IMR-90 (cell line): ENCODE measurements around the gene ZBTB48.

Experiments used
- BHLHE40 ChIP-seq: fragments of 150-350 bp; IDR thresholded peaks from 2 replicates; pipeline ENCODE4 v1.6.1; 2016; ENCODE audit warnings: mild to moderate bottlenecking, low read depth, low read length
- CEBPB ChIP-seq: IDR thresholded peaks from 2 replicates; pipeline ENCODE4 v1.6.1; 2012; ENCODE audit warnings: low read depth, low read length, improper control_type of control experiment
- CHD1 ChIP-seq: IDR thresholded peaks from 2 replicates; pipeline ENCODE4 v1.6.1; 2012; ENCODE audit warnings: low read depth, low read length, improper control_type of control experiment
- FOS ChIP-seq: fragments of 150-350 bp; IDR thresholded peaks from 2 replicates; pipeline ENCODE4 v1.6.1; 2016; ENCODE audit warnings: low read depth, low read length
- MXI1 ChIP-seq: IDR thresholded peaks from 2 replicates; pipeline ENCODE4 v1.6.1; 2012; ENCODE audit warnings: low read depth, mild to moderate bottlenecking, low read length, moderate library complexity, borderline replicate concordance
- POLR2A ChIP-seq: IDR thresholded peaks from 2 replicates; pipeline ENCODE4 v1.6.1; 2012; ENCODE audit warnings: mild to moderate bottlenecking, low read depth, low read length
- RAD21 ChIP-seq: IDR thresholded peaks from 2 replicates; pipeline ENCODE4 v1.6.1; 2012; ENCODE audit warnings: low read length, improper control_type of control experiment
- RCOR1 ChIP-seq: IDR thresholded peaks from 2 replicates; pipeline ENCODE4 v1.6.1; 2012; ENCODE audit warnings: mild to moderate bottlenecking, low read length, improper control_type of control experiment; ENCODE audit not compliant: insufficient replicate concordance
- RFX5 ChIP-seq: IDR thresholded peaks from 2 replicates; pipeline ENCODE4 v1.8.0; 2012; ENCODE audit warnings: low read depth, mild to moderate bottlenecking, low read length, moderate library complexity
- TF ChIP-seq, protein P1 (sequence below): conservative IDR thresholded peaks from 2 replicates; pipeline ENCODE4 v1.5.1; 2012; ENCODE audit warnings: mild to moderate bottlenecking, low read depth, low read length, improper control_type of control experiment
- TF ChIP-seq, protein P2 (sequence below): fragments of 150-350 bp; IDR thresholded peaks from 2 replicates; pipeline ENCODE4 v1.6.1; 2016; ENCODE audit warnings: low read depth, mild to moderate bottlenecking, low read length, moderate library complexity, borderline replicate concordance
- TF ChIP-seq, protein P3 (sequence below): fragments of 150-350 bp; IDR thresholded peaks from 2 replicates; pipeline ENCODE4 v1.6.1; 2017; ENCODE audit warnings: mild to moderate bottlenecking, antibody characterized with exemption, low read length, low read depth

DNA sequence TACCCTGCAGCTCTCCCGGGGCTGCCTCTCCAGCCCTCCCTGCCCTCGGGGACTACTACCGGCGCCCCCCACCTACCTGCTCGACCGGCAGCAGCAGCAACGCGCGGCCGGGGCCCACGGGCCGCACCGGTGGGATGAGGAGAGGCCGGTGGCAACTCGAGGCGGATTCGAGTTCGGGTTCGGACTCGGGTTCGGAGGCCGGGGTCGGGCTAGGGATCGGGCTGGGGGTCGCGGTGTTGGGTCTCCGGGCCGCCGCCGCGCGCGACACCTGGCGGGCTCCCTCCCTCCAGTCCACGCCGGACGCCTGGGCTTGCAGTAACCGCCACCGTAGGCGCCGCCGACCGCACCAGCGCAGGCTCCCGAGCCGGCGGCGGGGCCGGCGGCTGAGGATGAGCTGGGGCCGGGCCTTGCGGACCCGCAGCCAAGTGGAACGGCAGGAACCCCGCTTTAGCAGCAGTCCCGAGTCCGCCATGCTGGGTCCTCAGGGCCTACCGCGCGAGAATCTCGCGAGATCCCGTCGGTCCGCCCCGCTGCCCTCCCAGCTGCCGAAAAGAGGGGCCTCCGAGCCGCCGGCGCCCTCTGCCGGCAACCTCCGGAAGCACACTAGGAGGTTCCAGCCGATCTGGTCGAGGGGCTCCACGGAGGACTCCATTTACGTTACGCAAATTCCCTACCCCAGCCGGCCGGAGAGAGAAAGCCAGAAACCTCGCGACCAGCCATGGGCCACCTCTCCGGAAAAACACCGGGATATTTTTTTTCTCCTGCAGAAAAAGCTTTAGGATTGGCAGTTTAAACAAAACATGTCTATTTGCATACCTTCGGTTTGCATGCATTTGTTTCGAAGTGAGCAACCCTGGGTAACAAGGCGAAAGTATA is 25.5 kb upstream of the ZBTB48 start, which contains the start of gene NOL9:
- TF ChIP-seq, protein P1, sequence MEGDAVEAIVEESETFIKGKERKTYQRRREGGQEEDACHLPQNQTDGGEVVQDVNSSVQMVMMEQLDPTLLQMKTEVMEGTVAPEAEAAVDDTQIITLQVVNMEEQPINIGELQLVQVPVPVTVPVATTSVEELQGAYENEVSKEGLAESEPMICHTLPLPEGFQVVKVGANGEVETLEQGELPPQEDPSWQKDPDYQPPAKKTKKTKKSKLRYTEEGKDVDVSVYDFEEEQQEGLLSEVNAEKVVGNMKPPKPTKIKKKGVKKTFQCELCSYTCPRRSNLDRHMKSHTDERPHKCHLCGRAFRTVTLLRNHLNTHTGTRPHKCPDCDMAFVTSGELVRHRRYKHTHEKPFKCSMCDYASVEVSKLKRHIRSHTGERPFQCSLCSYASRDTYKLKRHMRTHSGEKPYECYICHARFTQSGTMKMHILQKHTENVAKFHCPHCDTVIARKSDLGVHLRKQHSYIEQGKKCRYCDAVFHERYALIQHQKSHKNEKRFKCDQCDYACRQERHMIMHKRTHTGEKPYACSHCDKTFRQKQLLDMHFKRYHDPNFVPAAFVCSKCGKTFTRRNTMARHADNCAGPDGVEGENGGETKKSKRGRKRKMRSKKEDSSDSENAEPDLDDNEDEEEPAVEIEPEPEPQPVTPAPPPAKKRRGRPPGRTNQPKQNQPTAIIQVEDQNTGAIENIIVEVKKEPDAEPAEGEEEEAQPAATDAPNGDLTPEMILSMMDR, result peak; percentile 92
- no peak for TF ChIP-seq CHD1
- TF ChIP-seq POLR2A, result peak; percentile 80
- TF ChIP-seq RCOR1, result no peak
- TF ChIP-seq, protein P2, sequence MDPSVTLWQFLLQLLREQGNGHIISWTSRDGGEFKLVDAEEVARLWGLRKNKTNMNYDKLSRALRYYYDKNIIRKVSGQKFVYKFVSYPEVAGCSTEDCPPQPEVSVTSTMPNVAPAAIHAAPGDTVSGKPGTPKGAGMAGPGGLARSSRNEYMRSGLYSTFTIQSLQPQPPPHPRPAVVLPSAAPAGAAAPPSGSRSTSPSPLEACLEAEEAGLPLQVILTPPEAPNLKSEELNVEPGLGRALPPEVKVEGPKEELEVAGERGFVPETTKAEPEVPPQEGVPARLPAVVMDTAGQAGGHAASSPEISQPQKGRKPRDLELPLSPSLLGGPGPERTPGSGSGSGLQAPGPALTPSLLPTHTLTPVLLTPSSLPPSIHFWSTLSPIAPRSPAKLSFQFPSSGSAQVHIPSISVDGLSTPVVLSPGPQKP, result no peak
- TF ChIP-seq CEBPB, result 0 out of 2 replicates have a peak, but pooled peaks have one; percentile 20
- no peak for TF ChIP-seq FOS
- TF ChIP-seq BHLHE40, result peak; percentile 21; the same call in 1 of the 2 replicates
- TF ChIP-seq RFX5, result no peak
- TF ChIP-seq, protein P3, sequence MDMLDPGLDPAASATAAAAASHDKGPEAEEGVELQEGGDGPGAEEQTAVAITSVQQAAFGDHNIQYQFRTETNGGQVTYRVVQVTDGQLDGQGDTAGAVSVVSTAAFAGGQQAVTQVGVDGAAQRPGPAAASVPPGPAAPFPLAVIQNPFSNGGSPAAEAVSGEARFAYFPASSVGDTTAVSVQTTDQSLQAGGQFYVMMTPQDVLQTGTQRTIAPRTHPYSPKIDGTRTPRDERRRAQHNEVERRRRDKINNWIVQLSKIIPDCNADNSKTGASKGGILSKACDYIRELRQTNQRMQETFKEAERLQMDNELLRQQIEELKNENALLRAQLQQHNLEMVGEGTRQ, result peak; percentile 5; the same call in 1 of the 2 replicates
- peak; percentile 75 for TF ChIP-seq RAD21
- peak; percentile 77; the same call in 1 of the 2 replicates for TF ChIP-seq MXI1
